Heart left ventricle (tissue), 13 donors: Measurements from ENCODE around the gene RNF212.

Experiments used
- POLR2A ChIP-seq, 2 donors: fragments of 450-650 bp; IDR thresholded peaks; one replicate each; pipeline ENCODE4 v1.6.1; 2017; ENCODE audit warnings: antibody characterized with exemption in 2 of 2, mild to moderate bottlenecking in 2 of 2, moderate library complexity in 2 of 2
- TF ChIP-seq, protein P1 (sequence below), 12 donors: fragments of 200-600 bp; sonication (generic) in 4 of 12; IDR thresholded peaks; one replicate each; pipeline versions ENCODE4 v1.5.0 to v1.8.0; 2018 to 2022; ENCODE audit warnings: antibody characterized with exemption in 12 of 12, mild to moderate bottlenecking in 5 of 12
- donor health status: ischemic (EF 13 %, LVEDD 7.1; RV severe dilation, severe dysfunction).
- donor health status: DM: no; HTN: yes; CAD: no.
- donor health status: DM: no; HTN: no; CAD: no.
- donor health status: ischemic (EF 25% LVEDD 6.9; RV normal size, moderate dysfunction).
- donor health status: ischemic (EF 25% LVEDD 5.7; RV mildly dilated, moderate dysfunction).
- donor health status: ischemic (EF 35%, LVEDD 5.7; RV mildly dilated, moderate dysfunction).
- donor health status: nonischemic (EF 11% LVEDD 7.7; RV severe dilation, severe dysfunction).
- donor health status: DM: yes; HTN: yes; CAD: no.
- donor health status: PGD.
- donor health status: ischemic (EF 29% LVEDD 5.4; RV normal size, mild dysfunction).
- donor health status: nonischemic (EF 23%, LVEDD 6.1; RV moderate dilation, normal function).

DNA sequence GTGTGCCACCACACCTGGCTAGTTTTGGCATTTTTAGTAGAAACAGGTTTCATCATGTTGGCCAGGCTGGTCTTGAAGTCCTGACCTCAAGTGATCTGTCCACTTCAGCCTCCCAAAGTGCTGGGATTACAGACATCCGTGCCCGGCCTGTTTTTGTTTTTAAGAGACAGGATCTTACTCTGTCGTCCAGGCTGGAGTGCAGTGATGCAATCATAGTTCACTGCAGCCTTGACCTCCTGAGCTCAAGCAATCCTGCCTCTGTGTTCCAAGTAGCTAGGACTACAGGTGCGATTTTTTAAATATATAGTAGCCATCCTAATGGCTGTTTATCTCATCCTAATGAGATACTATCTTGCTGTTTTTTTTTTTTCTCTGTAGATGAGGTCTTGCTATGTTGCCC, 47.6 kb downstream of the RNF212 start:
- TF ChIP-seq, protein P1, sequence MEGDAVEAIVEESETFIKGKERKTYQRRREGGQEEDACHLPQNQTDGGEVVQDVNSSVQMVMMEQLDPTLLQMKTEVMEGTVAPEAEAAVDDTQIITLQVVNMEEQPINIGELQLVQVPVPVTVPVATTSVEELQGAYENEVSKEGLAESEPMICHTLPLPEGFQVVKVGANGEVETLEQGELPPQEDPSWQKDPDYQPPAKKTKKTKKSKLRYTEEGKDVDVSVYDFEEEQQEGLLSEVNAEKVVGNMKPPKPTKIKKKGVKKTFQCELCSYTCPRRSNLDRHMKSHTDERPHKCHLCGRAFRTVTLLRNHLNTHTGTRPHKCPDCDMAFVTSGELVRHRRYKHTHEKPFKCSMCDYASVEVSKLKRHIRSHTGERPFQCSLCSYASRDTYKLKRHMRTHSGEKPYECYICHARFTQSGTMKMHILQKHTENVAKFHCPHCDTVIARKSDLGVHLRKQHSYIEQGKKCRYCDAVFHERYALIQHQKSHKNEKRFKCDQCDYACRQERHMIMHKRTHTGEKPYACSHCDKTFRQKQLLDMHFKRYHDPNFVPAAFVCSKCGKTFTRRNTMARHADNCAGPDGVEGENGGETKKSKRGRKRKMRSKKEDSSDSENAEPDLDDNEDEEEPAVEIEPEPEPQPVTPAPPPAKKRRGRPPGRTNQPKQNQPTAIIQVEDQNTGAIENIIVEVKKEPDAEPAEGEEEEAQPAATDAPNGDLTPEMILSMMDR (IDR thresholded peaks at IDR 0.05), result no peak
- TF ChIP-seq POLR2A (IDR thresholded peaks at IDR 0.05), result no peak
